PC-9 (cell line): ENCODE data around the gene FAM3B. TPM values are rescaled to one million over a fixed set of nuclear protein-coding genes. Genes with fewer than 3 reads are reported as not detected.

Source experiments
- BruUV-seq: library from RNA; stranded (reverse); fragments of 400-500 nt; replicated peaks from 2 replicates; lab custom pipeline; 2021; lab: Mats Ljungman, UMichigan
- CTCF ChIA-PET: fragments of 300-600 bp; sonication (Branson Sonifier 250); formaldehyde crosslinking; loops from one replicate; lab custom pipeline; 2022; ENCODE audit warnings: antibody characterized with exemption; lab: Charles Lee
- POLR2A ChIA-PET: fragments of 300-600 bp; sonication (Branson Sonifier 250); formaldehyde crosslinking; loops from one replicate; lab custom pipeline; 2022; ENCODE audit warnings: antibody characterized with exemption; ENCODE audit not compliant: unreplicated experiment; lab: Charles Lee
- DNase-seq, 2 experiments: peaks; one replicate each; pipeline versions ENCODE4 v3.0.0 to v3.0.0-alpha.2; 2015 to 2022; ENCODE audit warnings: mixed read lengths in 1 of 2
- H2AFZ ChIP-seq: fragments of 200-600 bp; sonication (generic); 2 replicates; pipeline ENCODE4 v1.8.1; 2017; ENCODE audit warnings: antibody characterized with exemption
- H3F3A ChIP-seq: fragments of 200-600 bp; sonication (generic); 2 replicates; pipeline ENCODE4 v1.8.1; 2017; ENCODE audit warnings: antibody characterized with exemption, mild to moderate bottlenecking, low read depth; ENCODE audit not compliant: insufficient read depth
- H3K27ac ChIP-seq: fragments of 200-600 bp; sonication (generic); 2 replicates; pipeline ENCODE4 v1.6.1; 2016; ENCODE audit warnings: mixed run types
- H3K27me3 ChIP-seq: fragments of 200-600 bp; sonication (generic); 2 replicates; pipeline ENCODE4 v1.6.1; 2016; ENCODE audit warnings: low read depth, mixed run types; ENCODE audit not compliant: insufficient read depth
- H3K36me3 ChIP-seq: fragments of 200-600 bp; sonication (generic); 2 replicates; pipeline ENCODE4 v1.6.1; 2016; ENCODE audit warnings: low read depth, mixed run types
- H3K4me1 ChIP-seq: fragments of 200-600 bp; sonication (generic); replicated peaks from 2 replicates; pipeline ENCODE4 v1.6.1; 2016; ENCODE audit warnings: mixed run types; ENCODE audit not compliant: insufficient read depth
- H3K4me2 ChIP-seq: fragments of 200-600 bp; sonication (generic); 2 replicates; pipeline ENCODE4 v1.6.1; 2017; ENCODE audit warnings: mixed run types
- H3K4me3 ChIP-seq: fragments of 200-600 bp; sonication (generic); 2 replicates; pipeline ENCODE4 v1.6.1; 2016; ENCODE audit warnings: mixed run types
- H3K79me2 ChIP-seq: fragments of 200-600 bp; sonication (generic); 2 replicates; pipeline ENCODE4 v1.6.1; 2017; ENCODE audit warnings: low read depth, mixed run types
- H3K9me2 ChIP-seq: fragments of 200-600 bp; sonication (generic); 2 replicates; pipeline ENCODE4 v1.8.1; 2017; ENCODE audit warnings: mild to moderate bottlenecking; ENCODE audit not compliant: insufficient read depth
- H3K9me3 ChIP-seq: fragments of 200-600 bp; sonication (generic); 2 replicates; pipeline ENCODE4 v1.8.1; 2016; ENCODE audit warnings: low read depth; ENCODE audit not compliant: insufficient read depth
- H4K20me1 ChIP-seq: fragments of 200-600 bp; sonication (generic); 2 replicates; pipeline ENCODE4 v1.8.1; 2017; ENCODE audit not compliant: insufficient read depth
- EZH2 ChIP-seq: fragments of 200-600 bp; sonication (generic); IDR thresholded peaks from 2 replicates; pipeline ENCODE4 v1.8.0; 2017; ENCODE audit warnings: antibody characterized with exemption, low read depth
- intact Hi-C: fragments of 100-400 bp; cut with micrococcal nuclease; formaldehyde crosslinking; loops from one replicate; pipeline ENCODE4 v1.10.0; 2022; ENCODE audit not compliant: unreplicated experiment
- total RNA-seq: library from RNA; stranded (reverse); gene quantifications from 2 replicates; pipeline ENCODE4 v1.2.3, GENCODE V29; 2021
- TF ChIP-seq, protein P1 (sequence below): fragments of 200-600 bp; sonication (generic); conservative IDR thresholded peaks from 2 replicates; pipeline ENCODE4 v1.6.1; 2017; ENCODE audit warnings: mixed run types, antibody characterized with exemption, mild to moderate bottlenecking, moderate library complexity

Gene FAM3B
- total RNA-seq, 1 experiment from 2014 or later = not detected

DNA sequence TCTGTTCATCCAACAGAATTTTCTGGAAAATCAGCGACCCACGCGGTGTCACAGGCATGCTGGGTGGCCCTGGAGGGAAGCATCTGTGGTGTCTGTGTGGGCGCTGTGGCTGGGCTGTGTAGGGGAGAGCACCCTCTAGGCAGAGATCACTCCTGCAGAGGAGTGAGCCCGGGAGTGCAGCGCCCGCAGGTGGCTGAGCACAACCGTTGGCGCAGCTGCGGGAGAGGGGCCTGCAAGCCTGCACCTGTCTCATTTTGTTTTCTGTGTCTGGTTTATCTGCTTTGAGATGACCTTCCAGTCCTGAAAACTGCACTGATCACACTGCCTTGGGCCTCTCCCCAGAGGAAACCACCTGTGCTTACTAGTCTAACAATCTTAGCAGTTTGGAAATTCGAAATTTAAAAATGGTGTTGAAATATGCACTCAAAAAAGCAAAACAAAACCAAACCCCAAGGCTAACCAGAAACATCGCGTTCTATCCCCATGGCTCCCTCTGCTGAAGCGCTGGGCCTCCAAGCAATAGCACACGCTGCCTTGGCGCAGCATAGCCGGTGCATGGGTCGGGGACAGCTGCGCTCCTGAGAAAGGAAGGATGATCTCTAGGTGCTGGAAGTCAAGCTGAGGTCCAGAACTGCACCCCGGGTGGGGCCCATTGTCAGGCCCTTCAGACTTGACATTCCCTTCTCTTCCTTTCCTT, 4.8 kb downstream of the FAM3B start:
- no peaks in the 10 kb centered on the region for H3K4me1 ChIP-seq
- H3K36me3 ChIP-seq = no peaks in the 10 kb centered on the region
- no TSS peak for BruUV-seq
- no peak overlapping the region for H3K4me3 ChIP-seq
- no peaks in the 10 kb centered on the region for H4K20me1 ChIP-seq
- no peaks in the 10 kb centered on the region for H3K9me2 ChIP-seq
- H3K9me3 ChIP-seq = no peaks in the 10 kb centered on the region
- H3K4me2 ChIP-seq = no peak overlapping the region
- DNase-seq = no peak
- ChIA-PET CTCF (no interaction called here), POLR2A (no interaction called here)
- H2AFZ ChIP-seq = no peak overlapping the region
- no peaks in the 10 kb centered on the region for H3F3A ChIP-seq
- TF ChIP-seq, protein P1, sequence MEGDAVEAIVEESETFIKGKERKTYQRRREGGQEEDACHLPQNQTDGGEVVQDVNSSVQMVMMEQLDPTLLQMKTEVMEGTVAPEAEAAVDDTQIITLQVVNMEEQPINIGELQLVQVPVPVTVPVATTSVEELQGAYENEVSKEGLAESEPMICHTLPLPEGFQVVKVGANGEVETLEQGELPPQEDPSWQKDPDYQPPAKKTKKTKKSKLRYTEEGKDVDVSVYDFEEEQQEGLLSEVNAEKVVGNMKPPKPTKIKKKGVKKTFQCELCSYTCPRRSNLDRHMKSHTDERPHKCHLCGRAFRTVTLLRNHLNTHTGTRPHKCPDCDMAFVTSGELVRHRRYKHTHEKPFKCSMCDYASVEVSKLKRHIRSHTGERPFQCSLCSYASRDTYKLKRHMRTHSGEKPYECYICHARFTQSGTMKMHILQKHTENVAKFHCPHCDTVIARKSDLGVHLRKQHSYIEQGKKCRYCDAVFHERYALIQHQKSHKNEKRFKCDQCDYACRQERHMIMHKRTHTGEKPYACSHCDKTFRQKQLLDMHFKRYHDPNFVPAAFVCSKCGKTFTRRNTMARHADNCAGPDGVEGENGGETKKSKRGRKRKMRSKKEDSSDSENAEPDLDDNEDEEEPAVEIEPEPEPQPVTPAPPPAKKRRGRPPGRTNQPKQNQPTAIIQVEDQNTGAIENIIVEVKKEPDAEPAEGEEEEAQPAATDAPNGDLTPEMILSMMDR = no peak
- no peak for TF ChIP-seq EZH2
- H3K27me3 ChIP-seq = 0 out of 2 replicates have a peak, but pooled peaks cover under 1% of the 10 kb centered on the region
- intact Hi-C loops = no loop called here
- H3K27ac ChIP-seq = no peak overlapping the region
- no peaks in the 10 kb centered on the region for H3K79me2 ChIP-seq

DNA sequence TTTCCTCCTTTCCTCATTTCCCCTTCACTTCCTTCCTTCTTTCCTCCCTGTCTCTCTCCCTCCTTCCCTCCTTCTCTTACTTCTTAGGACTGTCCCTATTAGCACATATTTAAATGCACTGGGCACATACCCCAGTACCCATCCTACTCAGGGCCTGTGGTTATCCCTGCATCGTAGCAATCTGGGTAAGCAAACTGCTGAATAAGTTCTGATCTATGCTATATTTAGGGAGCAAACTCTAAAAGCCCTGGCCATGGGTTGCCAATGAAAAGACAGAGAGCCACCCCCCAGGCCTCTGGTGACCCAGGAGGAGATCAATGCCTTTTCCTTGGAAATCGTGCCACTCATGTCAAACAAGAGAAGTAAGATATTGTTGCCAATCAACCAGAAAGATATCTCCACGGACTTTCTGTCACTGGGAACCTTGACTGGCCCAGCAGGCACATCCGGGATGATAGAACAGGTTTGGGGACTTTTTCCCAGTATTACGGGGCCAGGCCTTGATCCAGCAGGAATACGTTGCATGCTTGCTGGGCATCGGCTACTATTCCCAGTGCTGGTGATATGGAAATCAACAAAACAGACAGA, 5.4 kb downstream of the FAM3B start:
- ChIA-PET CTCF (no interaction called here), POLR2A (no interaction called here)
- TF ChIP-seq, protein P1 = no peak
- TF ChIP-seq EZH2 = no peak
- H3F3A ChIP-seq = no peaks in the 10 kb centered on the region
- H3K27me3 ChIP-seq = no peaks in the 10 kb centered on the region
- no peaks in the 10 kb centered on the region for H3K4me1 ChIP-seq
- H4K20me1 ChIP-seq = no peaks in the 10 kb centered on the region
- no peaks in the 10 kb centered on the region for H3K79me2 ChIP-seq
- no peaks in the 10 kb centered on the region for H3K9me2 ChIP-seq
- no peak overlapping the region for H2AFZ ChIP-seq
- H3K9me3 ChIP-seq = no peaks in the 10 kb centered on the region
- intact Hi-C loops = no loop called here
- H3K36me3 ChIP-seq = no peaks in the 10 kb centered on the region
- H3K4me2 ChIP-seq = no peak overlapping the region
- no peak for DNase-seq
- no peak overlapping the region for H3K4me3 ChIP-seq
- no TSS peak for BruUV-seq
- H3K27ac ChIP-seq = no peak overlapping the region

DNA sequence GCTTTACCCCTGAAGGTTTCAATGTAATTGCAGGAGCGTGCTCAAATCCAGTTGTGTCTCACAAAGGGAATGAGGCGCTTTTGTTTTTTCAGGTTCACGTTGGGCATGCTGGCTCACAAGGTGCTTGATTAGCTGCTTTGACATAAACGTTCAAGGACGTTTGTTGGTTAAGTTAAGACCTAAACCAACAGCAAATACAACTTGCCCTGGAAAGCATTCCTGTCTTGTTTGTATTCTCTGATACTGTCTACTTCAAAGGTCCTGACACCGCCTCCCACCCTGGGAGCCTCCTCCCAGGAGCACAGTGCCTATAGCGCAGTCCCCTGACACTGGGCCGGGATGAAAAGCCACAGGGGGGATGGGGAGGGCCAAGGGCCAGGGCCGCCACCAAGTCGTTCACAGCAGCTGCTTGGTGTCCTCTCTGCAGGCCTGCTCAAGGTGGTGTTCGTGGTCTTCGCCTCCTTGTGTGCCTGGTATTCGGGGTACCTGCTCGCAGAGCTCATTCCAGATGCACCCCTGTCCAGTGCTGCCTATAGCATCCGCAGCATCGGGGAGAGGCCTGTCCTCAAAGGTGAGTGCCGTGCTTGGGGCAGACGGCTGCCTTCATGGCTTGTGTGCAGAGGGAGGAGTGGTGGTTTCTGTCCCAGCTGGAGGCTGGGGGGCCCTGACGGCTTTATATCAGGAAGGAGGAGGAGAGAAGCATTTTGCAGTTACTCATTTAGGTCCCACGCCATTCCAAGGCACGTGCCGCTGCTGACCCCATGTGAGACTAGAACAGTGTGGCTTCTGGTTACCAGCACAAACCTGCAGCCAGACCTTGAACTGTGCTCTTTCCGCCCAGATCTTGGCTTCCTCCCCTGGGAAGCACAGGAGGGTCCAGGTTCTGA, 6.1 kb downstream of the FAM3B start:
- no peak overlapping the region for H2AFZ ChIP-seq
- H3K79me2 ChIP-seq = no peaks in the 10 kb centered on the region
- no peak for DNase-seq
- no peaks in the 10 kb centered on the region for H3K9me2 ChIP-seq
- no peaks in the 10 kb centered on the region for H3F3A ChIP-seq
- no peak overlapping the region for H3K27ac ChIP-seq
- no TSS peak for BruUV-seq
- TF ChIP-seq, protein P1 = no peak
- TF ChIP-seq EZH2 = no peak
- H3K4me1 ChIP-seq = no peaks in the 10 kb centered on the region
- intact Hi-C loops = no loop called here
- H3K36me3 ChIP-seq = no peaks in the 10 kb centered on the region
- ChIA-PET POLR2A (interaction anchor here (0.6 kb wide), 1 partner anchor 105 kb away, joined by 6 read pairs; no protein-coding TSS in a partner anchor), CTCF (no interaction called here)
- no peaks in the 10 kb centered on the region for H3K9me3 ChIP-seq
- H4K20me1 ChIP-seq = no peaks in the 10 kb centered on the region
- H3K4me3 ChIP-seq = no peak overlapping the region
- no peak overlapping the region for H3K4me2 ChIP-seq
- H3K27me3 ChIP-seq = no peaks in the 10 kb centered on the region
